GM23248 (cell line): Measurements from ENCODE around the gene PLA2G2C.

Source experiments
- EZH2 ChIP-seq: fragments of 200-600 bp; sonication (generic); IDR thresholded peaks from 2 replicates; pipeline ENCODE4 v1.6.1; 2018; ENCODE audit warnings: antibody characterized with exemption, mild to moderate bottlenecking; ENCODE audit not compliant: insufficient read depth, poor library complexity, severe bottlenecking
- EZH2phosphoT487 ChIP-seq: fragments of 200-600 bp; sonication (generic); IDR thresholded peaks from 2 replicates; pipeline ENCODE4 v1.6.1; 2018; ENCODE audit warnings: antibody characterized with exemption, moderate library complexity, mild to moderate bottlenecking, low read depth; ENCODE audit not compliant: insufficient read depth

DNA sequence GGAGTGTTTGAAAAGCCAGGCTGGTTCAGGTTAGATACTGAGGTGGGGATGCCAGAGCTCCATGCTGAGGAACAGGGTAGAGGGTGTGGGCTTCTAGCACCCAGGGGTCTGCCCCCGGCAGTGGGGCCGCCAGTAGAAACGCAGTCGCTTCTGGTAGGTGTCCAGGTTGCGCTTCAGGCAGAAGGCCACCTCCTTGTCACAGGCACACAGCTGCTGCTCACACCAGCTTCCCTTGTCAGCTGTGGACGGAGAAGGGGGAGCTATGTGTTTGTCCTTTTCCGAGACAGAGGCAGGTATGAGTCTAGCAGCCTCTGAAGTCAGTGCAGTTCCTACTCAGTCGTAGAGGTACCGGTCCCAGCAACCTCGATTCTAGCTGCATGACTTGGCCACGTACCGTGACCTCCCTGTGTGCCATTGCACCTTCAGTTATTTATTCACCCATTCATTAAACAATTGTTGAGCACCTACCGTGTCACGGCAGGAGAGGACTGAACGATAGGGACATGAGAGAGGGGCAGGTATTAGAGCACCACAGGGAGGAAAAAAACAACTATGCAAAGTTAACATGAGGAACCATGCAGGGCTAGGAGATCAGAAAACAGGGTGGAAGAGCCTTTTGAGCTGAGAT lies 72.2 kb downstream of the PLA2G2C start:
- TF ChIP-seq EZH2 (no peak), EZH2phosphoT487 (no peak)
